Measurements from ENCODE around the gene TEC.

DNA sequence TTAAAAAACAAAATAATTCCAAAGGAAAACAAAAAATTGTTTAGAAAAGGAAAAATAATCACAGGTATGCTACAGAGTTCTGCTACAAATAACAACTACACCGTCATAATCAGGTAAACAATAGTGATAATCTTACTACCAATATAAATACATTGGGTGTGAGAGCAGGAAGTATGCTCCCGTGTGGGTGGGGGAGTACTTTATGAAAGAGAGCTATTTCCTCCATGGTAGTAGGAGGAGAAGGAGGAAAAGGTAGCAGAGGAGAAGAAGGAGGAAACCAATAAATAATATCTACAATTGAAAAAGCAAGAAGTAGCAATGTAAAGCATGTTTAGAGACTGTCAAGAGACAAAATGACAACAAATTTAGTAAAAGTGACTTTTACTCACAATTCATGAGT lies 35.1 kb downstream of the TEC start:
- TF ChIP-seq, protein P1, sequence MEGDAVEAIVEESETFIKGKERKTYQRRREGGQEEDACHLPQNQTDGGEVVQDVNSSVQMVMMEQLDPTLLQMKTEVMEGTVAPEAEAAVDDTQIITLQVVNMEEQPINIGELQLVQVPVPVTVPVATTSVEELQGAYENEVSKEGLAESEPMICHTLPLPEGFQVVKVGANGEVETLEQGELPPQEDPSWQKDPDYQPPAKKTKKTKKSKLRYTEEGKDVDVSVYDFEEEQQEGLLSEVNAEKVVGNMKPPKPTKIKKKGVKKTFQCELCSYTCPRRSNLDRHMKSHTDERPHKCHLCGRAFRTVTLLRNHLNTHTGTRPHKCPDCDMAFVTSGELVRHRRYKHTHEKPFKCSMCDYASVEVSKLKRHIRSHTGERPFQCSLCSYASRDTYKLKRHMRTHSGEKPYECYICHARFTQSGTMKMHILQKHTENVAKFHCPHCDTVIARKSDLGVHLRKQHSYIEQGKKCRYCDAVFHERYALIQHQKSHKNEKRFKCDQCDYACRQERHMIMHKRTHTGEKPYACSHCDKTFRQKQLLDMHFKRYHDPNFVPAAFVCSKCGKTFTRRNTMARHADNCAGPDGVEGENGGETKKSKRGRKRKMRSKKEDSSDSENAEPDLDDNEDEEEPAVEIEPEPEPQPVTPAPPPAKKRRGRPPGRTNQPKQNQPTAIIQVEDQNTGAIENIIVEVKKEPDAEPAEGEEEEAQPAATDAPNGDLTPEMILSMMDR (IDR thresholded peaks at IDR 0.05), result no peak
- no peak for TF ChIP-seq POLR2A (IDR thresholded peaks at IDR 0.05)

All from thyroid gland (tissue), 4 donors.